DOHH2 (cell line): Measurements from ENCODE around the gene ARHGEF16.

ENCODE experiments used
- H3F3A ChIP-seq: fragments of 200-600 bp; sonication (generic), shearing (Covaris generic); 2 replicates; pipeline ENCODE4 v1.6.0; 2016; ENCODE audit warnings: antibody characterized with exemption, mild to moderate bottlenecking; ENCODE audit not compliant: control insufficient read depth, insufficient read depth
- H3K27ac ChIP-seq: fragments of 200-600 bp; sonication (generic); 2 replicates; pipeline ENCODE4 v1.5.1; 2014; ENCODE audit warnings: low read depth, mild to moderate bottlenecking, low read length, moderate library complexity
- H3K27me3 ChIP-seq: fragments of 200-600 bp; sonication (generic); 2 replicates; pipeline ENCODE4 v1.6.1; 2014; ENCODE audit warnings: mild to moderate bottlenecking, low read length, mixed read lengths; ENCODE audit not compliant: control insufficient read depth
- H3K36me3 ChIP-seq: fragments of 200-600 bp; sonication (generic); 2 replicates; pipeline ENCODE4 v1.6.1; 2014; ENCODE audit warnings: mild to moderate bottlenecking, low read length, moderate library complexity, mixed read lengths; ENCODE audit not compliant: control insufficient read depth
- H3K4me1 ChIP-seq: fragments of 200-600 bp; sonication (generic); 2 replicates; pipeline ENCODE4 v1.6.1; 2014; ENCODE audit warnings: mild to moderate bottlenecking, low read length, mixed read lengths; ENCODE audit not compliant: control insufficient read depth
- H3K4me2 ChIP-seq: fragments of 200-600 bp; sonication (generic); 2 replicates; pipeline ENCODE4 v1.6.0; 2014; ENCODE audit warnings: mild to moderate bottlenecking, low read length, moderate library complexity
- H3K4me3 ChIP-seq: fragments of 200-600 bp; sonication (generic); 2 replicates; pipeline ENCODE4 v1.5.1; 2014; ENCODE audit warnings: mild to moderate bottlenecking, low read length, mixed read lengths
- H3K79me2 ChIP-seq: fragments of 200-600 bp; sonication (generic); 2 replicates; pipeline ENCODE4 v1.6.1; 2014; ENCODE audit warnings: mild to moderate bottlenecking, low read length, mixed read lengths; ENCODE audit not compliant: control insufficient read depth
- H3K9me2 ChIP-seq: fragments of 200-600 bp; sonication (generic); replicated peaks from 2 replicates; pipeline ENCODE4 v1.6.1; 2014; ENCODE audit warnings: mild to moderate bottlenecking, low read length, mixed read lengths; ENCODE audit not compliant: control insufficient read depth
- H3K9me3 ChIP-seq: fragments of 200-600 bp; sonication (generic); 2 replicates; pipeline ENCODE4 v1.6.1; 2014; ENCODE audit warnings: antibody characterized with exemption, low read length, mixed read lengths; ENCODE audit not compliant: control insufficient read depth, insufficient read depth
- H4K20me1 ChIP-seq: fragments of 200-600 bp; sonication (generic); 2 replicates; pipeline ENCODE4 v1.6.0; 2014; ENCODE audit warnings: low read depth, mild to moderate bottlenecking, antibody characterized with exemption, low read length, moderate library complexity; ENCODE audit not compliant: control insufficient read depth, insufficient read depth
- CTCF ChIP-seq: fragments of 200-600 bp; sonication (generic); IDR thresholded peaks from one replicate; pipeline ENCODE4 v1.5.1; 2014; ENCODE audit warnings: antibody characterized with exemption, mild to moderate bottlenecking, low read depth, low read length; ENCODE audit not compliant: poor library complexity, severe bottlenecking
- EZH2phosphoT487 ChIP-seq: fragments of 200-600 bp; sonication (generic); IDR thresholded peaks from 2 replicates; pipeline ENCODE4 v1.6.1; 2017; ENCODE audit warnings: borderline replicate concordance, mild to moderate bottlenecking, antibody characterized with exemption, low read length, moderate library complexity, mixed read lengths

The ARHGEF16 gene

GRCh38 chr1:3409366-3410141, 44.9 kb upstream of the ARHGEF16 start:
- Histone ChIP-seq H3K27me3 (no peaks in the 10 kb centered on the region), H3K4me1 (no peaks in the 10 kb centered on the region), H3K27ac (no peak overlapping the region), H3K9me3 (no peaks in the 10 kb centered on the region; the same call in 1 of the 2 replicates), H3K9me2 (no peaks in the 10 kb centered on the region), H3K4me2 (no peak overlapping the region), H3K79me2 (no peaks in the 10 kb centered on the region), H4K20me1 (no peaks in the 10 kb centered on the region), H3K4me3 (no peak overlapping the region), H3F3A (no peaks in the 10 kb centered on the region), H3K36me3 (no peaks in the 10 kb centered on the region)
- TF ChIP-seq CTCF (no peak), EZH2phosphoT487 (no peak)

- H3K9me3 ChIP-seq: no peaks in the 10 kb centered on the region; the same call in 1 of the 2 replicates
These were observed 44.1 kb upstream of the ARHGEF16 start for GRCh38 chr1:3410142-3410925.

GRCh38 chr1:3411806-3412205, 42.7 kb upstream of the ARHGEF16 start:
- H3K27ac ChIP-seq: no peak overlapping the region
- H3K4me2 ChIP-seq: no peak overlapping the region
- H3K27me3 ChIP-seq: no peaks in the 10 kb centered on the region
- no peak overlapping the region for H3K4me3 ChIP-seq
- H3K79me2 ChIP-seq: no peaks in the 10 kb centered on the region
- no peaks in the 10 kb centered on the region for H3F3A ChIP-seq
- H3K9me3 ChIP-seq: peaks cover 8% of the 10 kb centered on the region; the same call in 1 of the 2 replicates
- no peaks in the 10 kb centered on the region for H3K9me2 ChIP-seq
- H4K20me1 ChIP-seq: no peaks in the 10 kb centered on the region
- H3K36me3 ChIP-seq: no peaks in the 10 kb centered on the region
- no peaks in the 10 kb centered on the region for H3K4me1 ChIP-seq
- no peak for TF ChIP-seq EZH2phosphoT487
- no peak for TF ChIP-seq CTCF

More at GRCh38 chr1:3410142-3410925, 44.1 kb upstream of the ARHGEF16 start:
- Histone ChIP-seq H3K4me1 (no peaks in the 10 kb centered on the region), H3K4me3 (no peak overlapping the region), H3F3A (no peaks in the 10 kb centered on the region), H3K36me3 (no peaks in the 10 kb centered on the region), H4K20me1 (no peaks in the 10 kb centered on the region), H3K4me2 (no peak overlapping the region), H3K27ac (no peak overlapping the region), H3K79me2 (no peaks in the 10 kb centered on the region), H3K27me3 (no peaks in the 10 kb centered on the region), H3K9me2 (no peaks in the 10 kb centered on the region)
- TF ChIP-seq CTCF (no peak), EZH2phosphoT487 (no peak)
